GM18508 (cell line): ENCODE measurements around the gene AP1AR.
"Not testable (repeated sequence)": the region's sequence is repeated elsewhere in the genome, so short reads cannot be mapped to it uniquely, and the experiment has no call there.

Source experiments
- ATAC-seq: cut with Tn5 transposase; IDR thresholded peaks from one replicate; pipeline ENCODE4 v1.9.1; 2021; ENCODE audit warnings: moderate number of reproducible peaks; ENCODE audit not compliant: insufficient read depth, unreplicated experiment

The AP1AR gene, protein sequence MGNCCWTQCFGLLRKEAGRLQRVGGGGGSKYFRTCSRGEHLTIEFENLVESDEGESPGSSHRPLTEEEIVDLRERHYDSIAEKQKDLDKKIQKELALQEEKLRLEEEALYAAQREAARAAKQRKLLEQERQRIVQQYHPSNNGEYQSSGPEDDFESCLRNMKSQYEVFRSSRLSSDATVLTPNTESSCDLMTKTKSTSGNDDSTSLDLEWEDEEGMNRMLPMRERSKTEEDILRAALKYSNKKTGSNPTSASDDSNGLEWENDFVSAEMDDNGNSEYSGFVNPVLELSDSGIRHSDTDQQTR

DNA sequence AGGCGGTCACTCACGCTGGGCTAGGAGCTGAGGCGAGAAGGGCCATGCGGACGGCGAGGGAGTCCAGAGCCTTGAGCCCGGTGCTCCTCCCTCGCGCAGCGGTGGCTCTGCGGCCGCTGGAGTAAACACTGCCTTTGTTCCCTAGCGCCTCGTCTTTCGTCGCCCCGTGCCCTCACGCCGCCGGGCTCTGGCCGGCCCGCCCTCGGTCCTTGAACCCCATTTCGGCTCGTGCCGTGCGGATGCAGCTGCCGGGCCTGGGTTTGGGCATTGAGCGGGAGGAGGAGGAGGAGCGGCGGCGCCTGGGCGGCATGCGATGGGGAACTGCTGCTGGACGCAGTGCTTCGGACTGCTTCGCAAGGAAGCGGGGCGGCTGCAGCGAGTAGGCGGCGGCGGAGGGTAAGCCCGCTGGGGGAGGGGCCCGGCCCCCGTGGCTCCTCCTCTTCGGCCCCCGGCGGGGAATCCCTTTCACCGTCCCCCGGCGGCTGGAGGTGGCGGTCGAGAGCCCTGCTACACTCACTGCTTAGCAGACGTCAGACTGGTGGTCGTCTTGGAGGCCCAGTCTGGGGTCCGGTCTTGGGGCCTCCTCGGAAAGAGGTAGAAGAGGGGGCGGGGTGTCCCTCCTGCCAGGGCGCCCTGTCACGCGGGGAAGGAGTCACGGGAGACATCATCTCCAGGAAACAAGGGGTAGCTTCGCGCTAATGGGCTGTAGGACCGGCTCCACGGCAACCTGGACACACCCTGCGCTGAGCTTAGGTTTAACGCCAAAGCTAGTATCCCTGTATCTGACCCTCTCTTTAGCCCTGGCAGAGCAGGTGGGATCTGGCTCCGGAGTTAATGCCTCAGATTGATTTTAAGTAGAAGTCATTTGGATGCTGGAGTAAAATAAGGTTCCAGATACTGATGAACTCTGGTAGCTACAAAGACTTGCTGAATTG is at the start of gene AP1AR:
Gene AP1AR (plus strand): TSS at position 9 of the 935 bp plus-strand sequence. CDS start 305 bp downstream, at position 314.
- peak; percentile 36 for ATAC-seq

- no peak for ATAC-seq
Measured at GRCh38 chr4:112182604-112183003, 49.0 kb upstream of the AP1AR start.

- no peak for ATAC-seq
Measured at GRCh38 chr4:112183252-112183651, 48.3 kb upstream of the AP1AR start.

GRCh38 chr4:112184438-112184837 is 47.1 kb upstream of the AP1AR start:
- ATAC-seq, result no peak

- no peak for ATAC-seq
Measured at GRCh38 chr4:112185334-112185733, 46.3 kb upstream of the AP1AR start.

- no peak for ATAC-seq
Measured at GRCh38 chr4:112185740-112186670, 45.6 kb upstream of the AP1AR start.

DNA sequence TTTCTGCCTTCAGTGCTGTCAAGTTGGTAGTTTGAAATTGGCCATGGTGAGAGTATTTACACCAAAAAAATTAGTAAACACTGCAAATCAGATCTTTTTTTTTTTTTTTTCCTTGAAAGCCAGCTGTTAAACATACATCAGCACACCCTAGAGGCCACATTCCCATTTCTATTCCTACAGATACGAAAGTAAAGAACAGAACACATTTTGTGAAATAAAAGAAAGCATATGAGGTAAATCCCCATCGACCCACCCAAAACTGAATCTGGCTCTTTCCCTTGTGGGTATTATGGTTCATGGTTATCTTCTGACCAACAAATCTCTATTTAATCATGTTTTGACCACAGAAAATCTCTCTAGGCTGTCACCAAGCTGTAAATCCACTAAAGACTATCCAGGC is 41.8 kb upstream of the AP1AR start:
- no peak for ATAC-seq

GRCh38 chr4:112190684-112191083 is 40.9 kb upstream of the AP1AR start:
- ATAC-seq, result no peak

DNA sequence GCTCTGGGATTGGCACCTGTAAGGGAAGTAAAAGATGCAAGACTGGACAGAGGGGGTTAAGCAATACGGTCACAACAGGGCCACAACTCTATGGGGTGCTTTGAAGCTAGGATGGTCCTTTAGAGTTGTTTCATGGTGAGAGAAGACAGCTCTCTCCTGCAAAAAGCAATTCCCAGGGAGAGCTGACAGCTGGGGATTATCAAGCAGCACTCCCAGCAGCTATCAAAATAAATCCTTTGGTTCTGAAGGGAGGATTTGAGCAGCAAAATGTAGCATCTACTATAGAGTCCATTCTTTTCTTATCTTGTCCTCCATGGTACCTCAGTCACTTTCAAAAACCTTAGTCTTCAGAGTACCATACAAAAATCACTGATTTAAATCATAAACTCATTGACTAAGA is 35.1 kb upstream of the AP1AR start:
- ATAC-seq, result no peak

GRCh38 chr4:112199041-112199440 is 32.5 kb upstream of the AP1AR start:
- ATAC-seq, result peak; percentile 13

DNA sequence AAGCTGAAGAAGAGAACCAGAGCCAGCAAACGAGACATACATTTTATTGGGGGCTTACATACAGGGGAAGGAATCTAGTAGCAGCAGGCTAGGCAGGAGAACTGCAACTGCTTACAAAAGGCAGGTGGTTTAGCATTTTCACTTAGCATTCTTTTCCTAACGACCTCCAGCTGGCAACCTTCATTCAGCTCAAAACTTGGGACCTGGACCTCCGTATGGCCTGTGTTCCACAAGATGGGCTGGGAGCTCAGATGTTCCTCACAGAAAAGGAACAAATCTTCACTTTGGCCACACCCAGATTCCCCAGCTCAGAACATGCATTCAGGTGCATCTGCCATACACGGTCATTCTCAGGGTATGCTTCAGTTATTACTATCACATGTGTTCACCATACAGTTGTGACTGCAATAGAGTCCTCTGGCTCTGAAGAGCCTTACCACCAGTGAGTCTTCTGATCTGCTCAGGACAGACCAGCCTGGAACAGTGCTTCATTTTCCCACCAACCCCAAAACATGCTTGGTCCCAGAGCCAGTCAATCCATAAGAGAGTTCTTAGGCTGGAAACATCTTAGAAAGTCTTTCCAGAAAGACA is 29.6 kb upstream of the AP1AR start:
- no peak for ATAC-seq

GRCh38 chr4:112203593-112203992 is 28.0 kb upstream of the AP1AR start:
- ATAC-seq, result no peak

DNA sequence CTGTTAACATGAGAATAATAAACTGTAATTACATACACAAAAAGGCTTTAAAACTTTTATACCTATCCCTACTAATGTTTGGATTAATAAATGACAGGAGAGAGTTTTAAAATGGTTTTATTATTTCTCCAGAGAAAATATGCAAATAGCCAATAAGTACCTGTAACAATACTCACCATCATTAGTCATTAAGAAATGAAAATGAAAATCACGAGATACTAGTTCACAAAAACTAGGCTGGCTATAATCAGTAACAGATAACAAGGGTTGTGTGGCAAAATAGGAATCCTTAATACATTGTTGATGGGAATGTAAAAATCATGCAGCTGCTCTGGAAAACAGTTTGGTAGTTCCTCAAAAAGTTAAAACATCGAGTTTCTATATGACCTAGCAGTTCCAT is 25.2 kb upstream of the AP1AR start:
- ATAC-seq, result no peak

- ATAC-seq, result not testable (repeated sequence)
Measured at GRCh38 chr4:112208137-112209095, 23.2 kb upstream of the AP1AR start.

GRCh38 chr4:112210777-112211176 is 20.8 kb upstream of the AP1AR start:
- no peak for ATAC-seq

- no peak for ATAC-seq
Measured at GRCh38 chr4:112213091-112213490, 18.5 kb upstream of the AP1AR start.

- no peak for ATAC-seq
Measured at GRCh38 chr4:112213856-112214255, 17.7 kb upstream of the AP1AR start.

GRCh38 chr4:112214390-112215264 is 17.0 kb upstream of the AP1AR start:
- ATAC-seq, result peak; percentile 58
